H1 (cell line): ENCODE measurements around the gene KLK4. TPM values are rescaled to one million over a fixed set of nuclear protein-coding genes. Genes with fewer than 3 reads are reported as not detected.
A peak's percentile ranks its signal among the peaks of the same experiment; 100 is the strongest.

Experiments used
- CTCF ChIA-PET: fragments of 300-600 bp; sonication (Branson Sonifier 250); formaldehyde crosslinking; loops from one replicate; lab custom pipeline; 2021; ENCODE audit not compliant: partially characterized antibody; lab: Charles Lee
- POLR2A ChIA-PET: fragments of 300-600 bp; sonication (Branson Sonifier 250); formaldehyde crosslinking; loops from one replicate; lab custom pipeline; 2021; ENCODE audit warnings: inconsistent platforms; ENCODE audit not compliant: partially characterized antibody; lab: Charles Lee
- DNase-seq, 2 experiments: peaks; one replicate each; pipeline versions ENCODE4 v3.0.0 to v3.0.0-alpha.2; 2010 to 2022; ENCODE audit warnings: low spot score in 2 of 2, low read depth in 1 of 2, mixed read lengths in 1 of 2
- FAIRE-seq: peaks from 2 replicates; lab custom pipeline; 2011; peaks lifted over from hg19 to GRCh38; lab: Jason Lieb, UNC
- H2AFZ ChIP-seq: 2 replicates; pipeline ENCODE4 v1.8.1; 2012; ENCODE audit warnings: low read length, inconsistent platforms
- H2AK5ac ChIP-seq: 2 replicates; pipeline ENCODE4 v1.6.1; 2013; ENCODE audit warnings: low read depth, low read length
- H2BK120ac ChIP-seq: replicated peaks from 2 replicates; pipeline ENCODE3; 2013; ENCODE audit warnings: low read depth, low read length, inconsistent platforms
- H2BK12ac ChIP-seq: 2 replicates; pipeline ENCODE4 v1.6.1; 2013; ENCODE audit warnings: low read depth, low read length
- H2BK15ac ChIP-seq: 2 replicates; pipeline ENCODE4 v1.6.1; 2013; ENCODE audit warnings: low read length
- H2BK20ac ChIP-seq: 2 replicates; pipeline ENCODE4 v1.6.1; 2013; ENCODE audit warnings: low read length
- H2BK5ac ChIP-seq: 2 replicates; pipeline ENCODE4 v1.6.1; 2013; ENCODE audit warnings: low read depth, low read length
- H3K14ac ChIP-seq: 2 replicates; pipeline ENCODE4 v1.6.1; 2013; ENCODE audit warnings: inconsistent platforms; ENCODE audit not compliant: insufficient read length
- H3K18ac ChIP-seq: 2 replicates; pipeline ENCODE4 v1.6.1; 2013; ENCODE audit warnings: low read length; ENCODE audit errors: extremely low read depth
- H3K23ac ChIP-seq: 2 replicates; pipeline ENCODE4 v1.6.1; 2013; ENCODE audit warnings: inconsistent platforms; ENCODE audit not compliant: insufficient read length
- H3K23me2 ChIP-seq: 2 replicates; pipeline ENCODE4 v1.6.1; 2013; ENCODE audit warnings: low read depth, low read length
- H3K27ac ChIP-seq: 2 replicates; pipeline ENCODE4 v1.6.1; 2011; ENCODE audit warnings: low read depth, low read length, inconsistent platforms
- H3K27me3 ChIP-seq, 4 experiments: replicated peaks in 1 of 4; 1 replicate in 1 of 4; 2 replicates in 3 of 4; pipeline versions ENCODE4 v1.6.1 to v1.8.1; 2011 to 2013; ENCODE audit warnings: low read length in 3 of 4, mild to moderate bottlenecking in 3 of 4, inconsistent platforms in 2 of 4, mixed read lengths in 2 of 4, moderate library complexity in 1 of 4; ENCODE audit not compliant: control insufficient read depth in 3 of 4, insufficient read depth in 3 of 4; ENCODE audit errors: extremely low read depth in 1 of 4
- H3K36me3 ChIP-seq, 4 experiments: 2 replicates each; pipeline versions ENCODE4 v1.6.1 to v1.8.1; 2011 to 2013; ENCODE audit warnings: mild to moderate bottlenecking in 4 of 4, low read length in 3 of 4, moderate library complexity in 2 of 4, control low read depth in 1 of 4, inconsistent platforms in 1 of 4; ENCODE audit not compliant: insufficient read depth in 4 of 4, control insufficient read depth in 2 of 4
- H3K4ac ChIP-seq: replicated peaks from 2 replicates; pipeline ENCODE3; 2013; ENCODE audit warnings: low read length, low read depth, mixed read lengths, inconsistent platforms; ENCODE audit not compliant: insufficient read length
- H3K4me1 ChIP-seq, 4 experiments: replicated peaks in 1 of 4; 1 replicate in 1 of 4; 2 replicates in 3 of 4; pipeline versions ENCODE4 v1.6.1 to v1.8.1; 2011 to 2013; ENCODE audit warnings: low read length in 3 of 4, inconsistent platforms in 2 of 4, mixed read lengths in 1 of 4; ENCODE audit not compliant: insufficient read depth in 4 of 4, control insufficient read depth in 3 of 4
- H3K4me2 ChIP-seq, 2 experiments: 2 replicates each; pipeline versions ENCODE4 v1.6.1 to v1.8.1; 2011 to 2013; ENCODE audit warnings: low read depth in 2 of 2, low read length in 2 of 2, control low read depth in 1 of 2, inconsistent platforms in 1 of 2, mild to moderate bottlenecking in 1 of 2; ENCODE audit not compliant: insufficient read depth in 1 of 2
- H3K4me3 ChIP-seq, 4 experiments: fragments of 200-600, 300-600 bp in 1 of 4; sonication (generic), shearing (Covaris generic), sonication (Bioruptor Twin) in 1 of 4; 2 replicates each; pipeline versions ENCODE4 v1.5.1 to v1.8.1; 2011 to 2016; ENCODE audit warnings: low read length in 4 of 4, low read depth in 3 of 4, control low read depth in 2 of 4, inconsistent platforms in 2 of 4, mild to moderate bottlenecking in 2 of 4, mixed read lengths in 1 of 4, moderate library complexity in 1 of 4; ENCODE audit not compliant: insufficient read depth in 2 of 4; ENCODE audit errors: extremely low read depth in 1 of 4
- H3K56ac ChIP-seq: replicated peaks from 2 replicates; pipeline ENCODE3; 2013; ENCODE audit warnings: low read depth, mild to moderate bottlenecking, mixed read lengths, low read length, inconsistent platforms; ENCODE audit not compliant: insufficient read length
- H3K79me1 ChIP-seq: 2 replicates; pipeline ENCODE4 v1.6.1; 2013; ENCODE audit warnings: low read depth, low read length, control low read depth
- H3K79me2 ChIP-seq, 2 experiments: 2 replicates each; pipeline versions ENCODE4 v1.6.1 to v1.8.1; 2012 to 2013; ENCODE audit warnings: low read length in 2 of 2, mild to moderate bottlenecking in 2 of 2, inconsistent platforms in 1 of 2; ENCODE audit not compliant: insufficient read depth in 2 of 2, control insufficient read depth in 1 of 2
- H3K9ac ChIP-seq, 4 experiments: replicated peaks in 1 of 4; 1 replicate in 1 of 4; 2 replicates in 3 of 4; pipeline versions ENCODE4 v1.6.1 to v1.8.1; 2011 to 2013; ENCODE audit warnings: low read depth in 3 of 4, low read length in 3 of 4, control low read depth in 2 of 4, mild to moderate bottlenecking in 2 of 4, moderate library complexity in 2 of 4, inconsistent platforms in 1 of 4; ENCODE audit errors: extremely low read depth in 1 of 4
- H3K9me3 ChIP-seq, 2 experiments: 2 replicates each; pipeline versions ENCODE4 v1.6.1 to v1.8.1; 2012 to 2013; ENCODE audit warnings: mild to moderate bottlenecking in 2 of 2, moderate library complexity in 2 of 2, control low read depth in 1 of 2, inconsistent platforms in 1 of 2, low read depth in 1 of 2, low read length in 1 of 2, mixed read lengths in 1 of 2; ENCODE audit not compliant: insufficient read depth in 2 of 2
- H4K20me1 ChIP-seq, 2 experiments: replicated peaks in 1 of 2; 2 replicates each; pipeline versions ENCODE3 to v1.8.1; 2011 to 2013; ENCODE audit warnings: inconsistent platforms in 2 of 2, low read length in 2 of 2, mild to moderate bottlenecking in 1 of 2; ENCODE audit not compliant: insufficient read depth in 2 of 2, control insufficient read depth in 1 of 2
- H4K5ac ChIP-seq: 2 replicates; pipeline ENCODE4 v1.6.1; 2013; ENCODE audit warnings: low read length, low read depth, mixed read lengths, inconsistent platforms; ENCODE audit not compliant: insufficient read length
- H4K8ac ChIP-seq: 2 replicates; pipeline ENCODE4 v1.8.0; 2013; ENCODE audit warnings: mild to moderate bottlenecking, moderate library complexity, low read length, inconsistent platforms; ENCODE audit not compliant: insufficient read depth; ENCODE audit errors: extremely low read depth
- H4K91ac ChIP-seq: replicated peaks from 2 replicates; pipeline ENCODE3; 2013; ENCODE audit warnings: low read length, mixed read lengths, inconsistent platforms; ENCODE audit not compliant: insufficient read length
- CBX5 ChIP-seq: fragments of 300-800, 300-1000 bp; sonication (generic); IDR thresholded peaks from 2 replicates; pipeline ENCODE4 v1.7.1; 2016; ENCODE audit warnings: antibody characterized with exemption, low read length, low read depth
- CREB1 ChIP-seq: IDR thresholded peaks from 2 replicates; pipeline ENCODE4 v1.6.1; 2012; ENCODE audit warnings: inconsistent platforms
- EZH2 ChIP-seq: fragments of 200-600 bp; sonication (generic); IDR thresholded peaks from 2 replicates; pipeline ENCODE4 v1.7.1; 2012; ENCODE audit warnings: low read depth, mild to moderate bottlenecking, moderate library complexity, low read length, inconsistent platforms; ENCODE audit not compliant: severe bottlenecking
- KDM1A ChIP-seq: fragments of 200-600, 300-600 bp; sonication (generic); IDR thresholded peaks from 2 replicates; pipeline ENCODE4 v1.7.1; 2016; ENCODE audit warnings: mild to moderate bottlenecking, low read length, borderline replicate concordance
- KDM4A ChIP-seq: IDR thresholded peaks from one replicate; pipeline ENCODE4 v1.7.1; 2012; ENCODE audit warnings: low read depth, mild to moderate bottlenecking, moderate library complexity, low read length, inconsistent platforms; ENCODE audit not compliant: severe bottlenecking
- MAX ChIP-seq: IDR thresholded peaks from 2 replicates; pipeline ENCODE4 v1.6.1; 2012; ENCODE audit warnings: inconsistent platforms
- NANOG ChIP-seq: IDR thresholded peaks from 2 replicates; pipeline ENCODE4 v1.6.1; 2011; ENCODE audit warnings: low read length, low read depth, mild to moderate bottlenecking, inconsistent platforms; ENCODE audit not compliant: insufficient read depth, poor library complexity, severe bottlenecking
- POU5F1 ChIP-seq: IDR thresholded peaks from 2 replicates; pipeline ENCODE4 v1.6.1; 2011; ENCODE audit warnings: low read depth, mild to moderate bottlenecking, low read length, moderate library complexity
- RAD21 ChIP-seq, 2 experiments: IDR thresholded peaks in 1 of 2; conservative IDR thresholded peaks in 1 of 2; 2 replicates each; pipeline ENCODE4 v1.6.1; 2011; ENCODE audit warnings: low read depth in 2 of 2, low read length in 2 of 2, improper control_type of control experiment in 1 of 2, inconsistent platforms in 1 of 2, mild to moderate bottlenecking in 1 of 2, moderate library complexity in 1 of 2
- RBBP5 ChIP-seq: IDR thresholded peaks from 2 replicates; pipeline ENCODE4 v1.7.1; 2012; ENCODE audit warnings: low read depth, mild to moderate bottlenecking, inconsistent platforms, low read length, moderate library complexity, borderline replicate concordance
- SAP30 ChIP-seq: fragments of 300-600 bp; sonication (generic); IDR thresholded peaks from 2 replicates; pipeline ENCODE4 v1.7.1; 2012; ENCODE audit warnings: low read length, moderate library complexity, mild to moderate bottlenecking, inconsistent platforms; ENCODE audit not compliant: insufficient read depth, insufficient replicate concordance
- SIN3A ChIP-seq, 2 experiments: IDR thresholded peaks in 1 of 2; conservative IDR thresholded peaks in 1 of 2; 2 replicates each; pipeline ENCODE4 v1.6.1; 2011 to 2012; ENCODE audit warnings: low read length in 2 of 2, improper control_type of control experiment in 1 of 2, low read depth in 1 of 2, mild to moderate bottlenecking in 1 of 2
- TAF1 ChIP-seq: IDR thresholded peaks from 2 replicates; pipeline ENCODE4 v1.6.1; 2011; ENCODE audit warnings: mild to moderate bottlenecking, low read depth, low read length
- WGBS, 2 experiments: shearing (Covaris generic) in 1 of 2; methylation state at CpG; one replicate each; pipeline versions ENCODE4 v1.1.6 to v1.1.7; 2013 to 2015; ENCODE audit warnings: low lambda C conversion rate in 2 of 2, mixed read lengths in 2 of 2, inconsistent platforms in 1 of 2, low coverage in 1 of 2, missing lambda C conversion rate in 1 of 2; ENCODE audit not compliant: insufficient replicate concordance in 2 of 2, insufficient coverage in 1 of 2, insufficient read length in 1 of 2; ENCODE audit errors: extremely low coverage in 1 of 2, missing lambda C conversion rate in 1 of 2; 5-methylcytosine and 5-hydroxymethylcytosine counted together
- polyA plus RNA-seq, 7 experiments: library from polyadenylated mRNA; depleted of rRNA in 3 of 7; stranded (reverse) in 5 of 7; unstranded in 2 of 7; fragments of >200 nt in 5 of 7; fragments of 200-250 nt in 2 of 7; gene quantifications; 1 replicate in 5 of 7; 2 replicates in 1 of 7; 4 replicates in 1 of 7; pipeline versions ENCODE4 v1.2.1 to v1.2.3, GENCODE V29; 2011 to 2013; ENCODE audit warnings: missing spikeins in 2 of 7, mixed read lengths in 2 of 7
- total RNA-seq: library from RNA; stranded (reverse); fragmentation: NEBNext Ultra II Directional; extraction: Animal tissue kit (Norgen Biotek cat#: 25700); gene quantifications from 2 replicates; pipeline ENCODE4 v1.2.1, GENCODE V29; 2021

The KLK4 gene
- total and polyA plus RNA-seq, 2 of the 8 experiments (the other 6 are each of a cell fraction or from before 2014, with no cell fraction given), result 0.44 TPM; not detected in 1

- Histone ChIP-seq H4K91ac (no peak overlapping the region), H3K4ac (no peak overlapping the region), H3K27me3 (peaks cover 0 to 4% (median 1%) of the 10 kb centered on the region in 4 experiments; a peak in 4 of 7 replicates), H4K5ac (no peak overlapping the region), H3K4me2 (no peak overlapping the region), H4K8ac (no peak overlapping the region), H2BK120ac (no peak overlapping the region), H3K56ac (no peak overlapping the region), H3K27ac (no peak overlapping the region), H3K9ac (no peak overlapping the region), H3K79me1 (no peaks in the 10 kb centered on the region), H2AK5ac (no peak overlapping the region), H2BK12ac (no peak overlapping the region), H2AFZ (no peak overlapping the region), H4K20me1 (no peaks in the 10 kb centered on the region), H3K14ac (no peak overlapping the region), H3K18ac (no peak overlapping the region), H3K79me2 (no peaks in the 10 kb centered on the region), H2BK20ac (no peak overlapping the region), H3K4me1 (peaks cover 0 to 9% (median 1%) of the 10 kb centered on the region in 4 experiments; a peak in 2 of 7 replicates), H3K23ac (no peak overlapping the region), H3K4me3 (no peak overlapping the region), H3K36me3 (no peaks in the 10 kb centered on the region), H3K9me3 (no peaks in the 10 kb centered on the region), H2BK5ac (no peak overlapping the region), H3K23me2 (no peaks in the 10 kb centered on the region), H2BK15ac (no peak overlapping the region)
- DNase-seq (no peak), FAIRE-seq (no peak)
- WGBS, 2 experiments, result 67% methylated on average over 3 of the region's 3 CpGs; no CpG with 5 or more reads in 1 of the 2 experiments
- POLR2A ChIA-PET, result no interaction called here
- CTCF ChIA-PET, result interaction anchor here (0.6 to 2.6 kb wide), 8 partner anchors 10 to 138 kb away, joined by 3 to 12 read pairs (median 4); no protein-coding TSS in a partner anchor
- no peak for TF ChIP-seq SIN3A (conservative IDR thresholded peaks at IDR 0.05 in 1 of 2, IDR thresholded peaks at IDR 0.05 in 1 of 2; ENCODE audit: low read depth in 1 of 2, low read length in 2 of 2)
- TF ChIP-seq SAP30, result no peak
- no peak for TF ChIP-seq EZH2
- TF ChIP-seq KDM4A, result no peak
- no peak for TF ChIP-seq MAX
- TF ChIP-seq TAF1, result no peak
- TF ChIP-seq KDM1A, result no peak
- TF ChIP-seq POU5F1, result no peak
- TF ChIP-seq NANOG, result no peak
- TF ChIP-seq CREB1, result no peak
- peak in 1 of 2 experiments; percentile 6; a peak in 1 of 4 replicates for TF ChIP-seq RAD21 (IDR thresholded peaks at IDR 0.05 in 1 of 2, conservative IDR thresholded peaks at IDR 0.05 in 1 of 2; ENCODE audit: low read depth in 2 of 2, low read length in 2 of 2)
- TF ChIP-seq RBBP5, result no peak
- TF ChIP-seq CBX5, result no peak
These were observed 29.0 kb downstream of the KLK4 start for GRCh38 chr19:50882188-50882587.
